Measurements from ENCODE around the gene NFASC. TPM values are rescaled to one million over a fixed set of nuclear protein-coding genes. Genes with fewer than 3 reads are reported as not detected.

Gene NFASC
- total and polyA plus RNA-seq, 2 experiments from 2014 or later: 0.75 to 2.2 TPM

DNA sequence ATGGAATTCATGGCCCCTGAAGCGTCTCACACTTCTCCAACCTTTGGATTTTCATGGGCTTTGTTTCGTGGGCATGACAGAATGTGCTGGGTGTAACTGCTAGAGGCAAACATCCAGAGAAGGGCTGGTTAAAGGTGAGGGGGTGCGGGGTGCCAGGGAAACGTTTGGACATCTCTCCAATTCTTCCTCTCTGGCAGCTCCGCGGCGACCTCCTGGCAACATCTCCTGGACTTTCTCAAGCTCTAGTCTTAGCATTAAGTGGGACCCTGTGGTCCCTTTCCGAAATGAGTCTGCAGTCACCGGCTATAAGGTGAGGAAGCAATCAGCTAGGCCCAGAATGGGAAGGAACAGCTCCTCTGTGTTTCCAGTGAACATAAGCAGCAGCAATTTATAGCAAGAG lies 201.6 kb downstream of the NFASC start:
- TF ChIP-seq, protein P1, sequence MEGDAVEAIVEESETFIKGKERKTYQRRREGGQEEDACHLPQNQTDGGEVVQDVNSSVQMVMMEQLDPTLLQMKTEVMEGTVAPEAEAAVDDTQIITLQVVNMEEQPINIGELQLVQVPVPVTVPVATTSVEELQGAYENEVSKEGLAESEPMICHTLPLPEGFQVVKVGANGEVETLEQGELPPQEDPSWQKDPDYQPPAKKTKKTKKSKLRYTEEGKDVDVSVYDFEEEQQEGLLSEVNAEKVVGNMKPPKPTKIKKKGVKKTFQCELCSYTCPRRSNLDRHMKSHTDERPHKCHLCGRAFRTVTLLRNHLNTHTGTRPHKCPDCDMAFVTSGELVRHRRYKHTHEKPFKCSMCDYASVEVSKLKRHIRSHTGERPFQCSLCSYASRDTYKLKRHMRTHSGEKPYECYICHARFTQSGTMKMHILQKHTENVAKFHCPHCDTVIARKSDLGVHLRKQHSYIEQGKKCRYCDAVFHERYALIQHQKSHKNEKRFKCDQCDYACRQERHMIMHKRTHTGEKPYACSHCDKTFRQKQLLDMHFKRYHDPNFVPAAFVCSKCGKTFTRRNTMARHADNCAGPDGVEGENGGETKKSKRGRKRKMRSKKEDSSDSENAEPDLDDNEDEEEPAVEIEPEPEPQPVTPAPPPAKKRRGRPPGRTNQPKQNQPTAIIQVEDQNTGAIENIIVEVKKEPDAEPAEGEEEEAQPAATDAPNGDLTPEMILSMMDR (IDR thresholded peaks at IDR 0.05; ENCODE audit: poor library complexity): no peak
- TF ChIP-seq EZH2 (IDR thresholded peaks at IDR 0.05; ENCODE audit: borderline replicate concordance) (no peak), EZH2phosphoT487 (IDR thresholded peaks at IDR 0.05; ENCODE audit: low read depth, severe bottlenecking, unreplicated experiment) (no peak)
- H4K20me1 ChIP-seq (ENCODE audit: insufficient read depth, poor library complexity, severe bottlenecking): no peaks in the 10 kb centered on the region
- no peak for DNase-seq (ENCODE audit: low spot score)
- no peak overlapping the region for H2AFZ ChIP-seq
- H3K4me2 ChIP-seq: no peak overlapping the region
- H3K27me3 ChIP-seq: no peaks in the 10 kb centered on the region
- no peaks in the 10 kb centered on the region for H3K36me3 ChIP-seq (replicated peaks; ENCODE audit: insufficient read depth, low read depth)
- H3K4me3 ChIP-seq: no peak overlapping the region
- H3K9me2 ChIP-seq (replicated peaks; ENCODE audit: insufficient read depth): no peaks in the 10 kb centered on the region
- H3K79me2 ChIP-seq: no peaks in the 10 kb centered on the region
- WGBS (ENCODE audit: low lambda C conversion rate, missing lambda C conversion rate): 82% methylated on average over 9 of the region's 9 CpGs
- H3K9me3 ChIP-seq (ENCODE audit: low read depth): no peaks in the 10 kb centered on the region
- H3K4me1 ChIP-seq (ENCODE audit: insufficient read depth): no peaks in the 10 kb centered on the region
- H3K27ac ChIP-seq: no peak overlapping the region

Other genes starting within 250 kb of the NFASC start
- 4.3 and 7.0 TPM in 2 replicates for gene LRRN2, start 185.1 kb upstream of the NFASC start, total RNA-seq
- 25.5 and 27.9 TPM in 2 replicates for gene LRRN2, start 185.1 kb upstream of the NFASC start, polyA plus RNA-seq
- gene CNTN2, start 172.3 kb downstream of the NFASC start, total RNA-seq: 0.36 and 9.7 TPM in 2 replicates
- 0.49 TPM in 1 of 2 replicates, not detected in the other for gene CNTN2, start 172.3 kb downstream of the NFASC start, polyA plus RNA-seq
- gene TMEM81, start 213.6 kb downstream of the NFASC start, total RNA-seq: 2.1 and 2.2 TPM in 2 replicates
- gene TMEM81, start 213.6 kb downstream of the NFASC start, polyA plus RNA-seq: 1.3 TPM in 1 of 2 replicates, not detected in the other

Data from hepatocyte (in vitro differentiated cells).